Cardiac muscle cell (in vitro differentiated cells and primary cell): Measurements from ENCODE around the gene MCF2. TPM values are rescaled to one million over a fixed set of nuclear protein-coding genes. Genes with fewer than 3 reads are reported as not detected.

ENCODE experiments used
- DNase-seq, 2 donors: peaks; one replicate each; pipeline versions ENCODE4 v3.0.0 to v3.0.0-alpha.2; 2010 to 2017; ENCODE audit warnings: low read depth in 1 of 2, low spot score in 1 of 2
- H3K27ac ChIP-seq: fragments of 200-600 bp; sonication (generic); 2 replicates; pipeline ENCODE4 v1.5.1; 2016
- H3K27me3 ChIP-seq: fragments of 200-600 bp; sonication (generic); 2 replicates; pipeline ENCODE4 v1.6.0; 2016; ENCODE audit warnings: control low read depth
- H3K36me3 ChIP-seq: fragments of 200-600 bp; sonication (generic); 2 replicates; pipeline ENCODE4 v1.5.1; 2016; ENCODE audit warnings: control low read depth
- H3K4me1 ChIP-seq: fragments of 200-600 bp; sonication (generic); 2 replicates; pipeline ENCODE4 v1.8.1; 2017; ENCODE audit warnings: low read depth, mild to moderate bottlenecking, mixed run types
- H3K4me3 ChIP-seq: fragments of 200-600 bp; sonication (generic); 2 replicates; pipeline ENCODE4 v1.5.1; 2016; ENCODE audit warnings: mild to moderate bottlenecking
- H3K9me3 ChIP-seq: fragments of 200-600 bp; sonication (generic); 2 replicates; pipeline ENCODE4 v1.5.1; 2017; ENCODE audit warnings: low read depth, mild to moderate bottlenecking, control low read depth
- CTCF ChIP-seq: IDR thresholded peaks from 2 replicates; pipeline ENCODE4 v1.5.1; 2012; ENCODE audit warnings: low read depth, mild to moderate bottlenecking, low read length
- polyA plus RNA-seq: library from polyadenylated mRNA; unstranded; fragments of >200 nt; fragmentation: Nextera tagmentation; extraction: Ambion mirVana; gene quantifications from 2 replicates; pipeline ENCODE4 v1.2.1, GENCODE V29; 2016
- total RNA-seq: library from RNA; depleted of rRNA; stranded (reverse); fragments of >200 nt; gene quantifications from 2 replicates; pipeline ENCODE4 v1.2.3, GENCODE V29; 2016

MCF2 gene
- total and polyA plus RNA-seq, 2 experiments from 2014 or later: 0.18 TPM; not detected in 1

DNA sequence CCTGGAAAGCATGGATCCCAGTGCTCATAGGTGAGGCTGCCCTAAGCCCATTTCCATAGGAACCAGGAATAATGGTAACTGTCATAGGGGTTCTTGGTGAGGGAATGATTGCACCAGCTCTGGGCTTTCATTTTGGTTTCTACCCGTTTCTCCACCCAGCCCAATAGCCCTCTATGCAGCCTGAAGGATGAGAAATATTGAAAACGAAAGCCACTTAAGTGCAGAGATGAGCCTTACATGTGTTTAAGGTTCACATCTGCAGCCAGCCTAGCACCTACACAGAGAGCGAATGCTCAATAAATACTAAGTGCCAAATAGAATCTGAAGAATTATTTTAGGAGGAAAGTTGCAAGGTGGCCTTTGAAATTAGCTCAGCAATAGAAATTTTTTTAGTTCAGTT, 60.4 kb downstream of the MCF2 start:
- Histone ChIP-seq H3K9me3 (no peaks in the 10 kb centered on the region), H3K36me3 (no peaks in the 10 kb centered on the region), H3K4me1 (no peaks in the 10 kb centered on the region), H3K27ac (no peak overlapping the region), H3K4me3 (no peak overlapping the region), H3K27me3 (no peaks in the 10 kb centered on the region)
- TF ChIP-seq CTCF: no peak
- DNase-seq: no peak

GRCh38 chrX:139642241-139642927, 65.6 kb downstream of the MCF2 start:
- Histone ChIP-seq H3K36me3 (no peaks in the 10 kb centered on the region), H3K9me3 (no peaks in the 10 kb centered on the region), H3K27ac (no peak overlapping the region), H3K27me3 (no peaks in the 10 kb centered on the region), H3K4me1 (no peaks in the 10 kb centered on the region), H3K4me3 (no peak overlapping the region)
- peak; percentile 6 to 7 for DNase-seq
- no peak for TF ChIP-seq CTCF

DNA sequence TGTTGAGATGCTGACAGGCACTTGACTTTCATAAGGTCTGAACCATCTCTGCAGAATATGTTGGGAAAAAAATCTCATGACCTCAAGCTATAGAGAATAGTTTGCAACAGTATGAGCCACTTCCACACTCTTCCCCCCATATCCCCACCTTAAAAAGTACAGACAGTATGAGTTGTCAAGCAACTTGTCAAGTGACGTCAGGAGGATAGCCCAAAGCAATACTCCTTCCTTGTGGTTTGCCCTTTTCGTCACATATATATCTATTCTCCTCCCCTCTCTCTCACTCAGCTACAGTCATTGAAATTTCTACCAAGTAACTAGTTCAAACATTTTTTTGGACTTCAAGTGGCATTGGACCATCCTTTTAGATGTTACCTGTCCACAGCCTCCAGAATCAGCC, 67.7 kb downstream of the MCF2 start:
- no peaks in the 10 kb centered on the region for H3K27me3 ChIP-seq

GRCh38 chrX:139639253-139639652, 68.7 kb downstream of the MCF2 start:
- Histone ChIP-seq H3K27ac (no peak overlapping the region), H3K9me3 (no peaks in the 10 kb centered on the region), H3K36me3 (no peaks in the 10 kb centered on the region), H3K4me3 (no peak overlapping the region), H3K4me1 (no peaks in the 10 kb centered on the region), H3K27me3 (no peaks in the 10 kb centered on the region)
- DNase-seq: no peak
- no peak for TF ChIP-seq CTCF

More for the DNA sequence above, 67.7 kb downstream of the MCF2 start:
- TF ChIP-seq CTCF: no peak
- Histone ChIP-seq H3K9me3 (no peaks in the 10 kb centered on the region), H3K4me3 (no peak overlapping the region), H3K4me1 (no peaks in the 10 kb centered on the region), H3K27ac (no peak overlapping the region), H3K36me3 (no peaks in the 10 kb centered on the region)
- no peak for DNase-seq

GRCh38 chrX:139600105-139600504, 107.9 kb downstream of the MCF2 start:
- Histone ChIP-seq H3K4me3 (no peak overlapping the region), H3K27me3 (no peaks in the 10 kb centered on the region), H3K27ac (no peak overlapping the region), H3K36me3 (no peaks in the 10 kb centered on the region), H3K9me3 (no peaks in the 10 kb centered on the region), H3K4me1 (no peaks in the 10 kb centered on the region)
- no peak for TF ChIP-seq CTCF
- no peak for DNase-seq
